ENCODE measurements around the gene OR2L8. TPM values are rescaled to one million over a fixed set of nuclear protein-coding genes. Genes with fewer than 3 reads are reported as not detected.

The OR2L8 gene
- total and polyA plus RNA-seq, 9 of the 15 experiments (the other 6 are each of a cell fraction or from before 2014, with no cell fraction given), result not detected

DNA sequence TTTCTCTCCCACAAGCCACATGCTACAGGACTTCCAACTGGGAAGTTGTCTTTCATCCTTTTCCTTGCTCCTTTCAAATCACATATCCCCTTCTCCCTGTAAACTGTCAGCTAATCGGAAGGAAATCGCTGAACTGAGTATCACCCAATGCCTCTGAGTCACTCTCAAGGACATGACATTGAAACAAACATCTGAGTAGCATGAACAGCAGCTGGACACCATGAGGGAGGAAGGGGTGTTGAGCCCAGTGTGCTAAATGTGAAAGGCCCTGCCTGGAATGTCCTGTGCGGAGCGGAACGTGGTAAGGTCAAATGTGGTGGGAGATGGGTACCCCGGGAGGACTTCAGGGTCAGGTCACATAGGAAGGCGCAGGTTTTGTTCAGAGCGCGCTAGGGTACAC, 23.8 kb upstream of the OR2L8 start, which contains the start of gene OR2AJ1 (continued):
- TF ChIP-seq, protein P1, sequence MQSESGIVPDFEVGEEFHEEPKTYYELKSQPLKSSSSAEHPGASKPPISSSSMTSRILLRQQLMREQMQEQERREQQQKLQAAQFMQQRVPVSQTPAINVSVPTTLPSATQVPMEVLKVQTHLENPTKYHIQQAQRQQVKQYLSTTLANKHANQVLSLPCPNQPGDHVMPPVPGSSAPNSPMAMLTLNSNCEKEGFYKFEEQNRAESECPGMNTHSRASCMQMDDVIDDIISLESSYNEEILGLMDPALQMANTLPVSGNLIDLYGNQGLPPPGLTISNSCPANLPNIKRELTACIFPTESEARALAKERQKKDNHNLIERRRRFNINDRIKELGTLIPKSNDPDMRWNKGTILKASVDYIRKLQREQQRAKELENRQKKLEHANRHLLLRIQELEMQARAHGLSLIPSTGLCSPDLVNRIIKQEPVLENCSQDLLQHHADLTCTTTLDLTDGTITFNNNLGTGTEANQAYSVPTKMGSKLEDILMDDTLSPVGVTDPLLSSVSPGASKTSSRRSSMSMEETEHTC (IDR thresholded peaks at IDR 0.05), result no peak
- TF ChIP-seq JUND (IDR thresholded peaks at IDR 0.05; ENCODE audit: borderline replicate concordance, low read depth, low read length), result no peak
- TF ChIP-seq JUND (tag; IDR thresholded peaks at IDR 0.05; ENCODE audit: borderline replicate concordance, low read depth, low read length), result peak; percentile 31; the same call in 1 of the 3 replicates
- TF ChIP-seq, protein P2, sequence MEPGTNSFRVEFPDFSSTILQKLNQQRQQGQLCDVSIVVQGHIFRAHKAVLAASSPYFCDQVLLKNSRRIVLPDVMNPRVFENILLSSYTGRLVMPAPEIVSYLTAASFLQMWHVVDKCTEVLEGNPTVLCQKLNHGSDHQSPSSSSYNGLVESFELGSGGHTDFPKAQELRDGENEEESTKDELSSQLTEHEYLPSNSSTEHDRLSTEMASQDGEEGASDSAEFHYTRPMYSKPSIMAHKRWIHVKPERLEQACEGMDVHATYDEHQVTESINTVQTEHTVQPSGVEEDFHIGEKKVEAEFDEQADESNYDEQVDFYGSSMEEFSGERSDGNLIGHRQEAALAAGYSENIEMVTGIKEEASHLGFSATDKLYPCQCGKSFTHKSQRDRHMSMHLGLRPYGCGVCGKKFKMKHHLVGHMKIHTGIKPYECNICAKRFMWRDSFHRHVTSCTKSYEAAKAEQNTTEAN (CRISPR knock-in tag; IDR thresholded peaks at IDR 0.05), result no peak
- TF ChIP-seq TAF15 (IDR thresholded peaks at IDR 0.05; ENCODE audit: low read depth, low read length), result no peak
- TF ChIP-seq CEBPB (tag; IDR thresholded peaks at IDR 0.05), result no peak
- no peak for TF ChIP-seq ASH1L (IDR thresholded peaks at IDR 0.05; ENCODE audit: borderline replicate concordance, low read depth, partially characterized antibody)
- no peak for TF ChIP-seq HNRNPH1 (optimal IDR thresholded peaks at IDR 0.05; ENCODE audit: low read depth, low read length)
- TF ChIP-seq NCOA4 (IDR thresholded peaks at IDR 0.05; ENCODE audit: partially characterized antibody), result no peak
- TF ChIP-seq ESRRA (IDR thresholded peaks at IDR 0.05; ENCODE audit: borderline replicate concordance, low read depth), result 0 out of 2 replicates have a peak, but pooled peaks have one; percentile 30
- no peak for TF ChIP-seq HIVEP1 (CRISPR knock-in tag; IDR thresholded peaks at IDR 0.05)
- TF ChIP-seq ATF6 (CRISPR knock-in tag; IDR thresholded peaks at IDR 0.05), result no peak
- no peak for TF ChIP-seq HOMEZ (CRISPR knock-in tag; IDR thresholded peaks at IDR 0.05)
- TF ChIP-seq MYBL2 (IDR thresholded peaks at IDR 0.05; ENCODE audit: low read depth), result no peak
- no peak for TF ChIP-seq MYBL2 (CRISPR knock-in tag; IDR thresholded peaks at IDR 0.05; ENCODE audit: borderline replicate concordance)
- no peak for TF ChIP-seq FUS (optimal IDR thresholded peaks at IDR 0.05; ENCODE audit: low read depth, low read length)

Measured in K562 (cell line).